Prostate gland (tissue), 2 donors: Measurements from ENCODE around the gene ZNF253.

Experiments
- CTCF ChIP-seq, 4 experiments: fragments of 200-600 bp in 2 of 4; fragments of 450-650 bp in 2 of 4; sonication (generic) in 2 of 4; IDR thresholded peaks; 1 replicate in 3 of 4; 2 replicates in 1 of 4; pipeline ENCODE4 v1.5.1; 2016 to 2019; ENCODE audit warnings: antibody characterized with exemption in 4 of 4, mild to moderate bottlenecking in 2 of 4, moderate library complexity in 2 of 4
- POLR2A ChIP-seq: fragments of 450-650 bp; IDR thresholded peaks from one replicate; pipeline ENCODE4 v1.6.1; 2016; ENCODE audit warnings: antibody characterized with exemption, mild to moderate bottlenecking
- POLR2AphosphoS5 ChIP-seq: sonication (generic); formaldehyde crosslinking; IDR thresholded peaks from one replicate; pipeline ENCODE4 v1.6.1; 2017; ENCODE audit warnings: antibody characterized with exemption

GRCh38 chr19:19900139-19900728, 34.6 kb downstream of the ZNF253 start:
- no peak for TF ChIP-seq CTCF (IDR thresholded peaks at IDR 0.05)
- no peak for TF ChIP-seq POLR2AphosphoS5
- TF ChIP-seq POLR2A = no peak
